D341Med (cell line): ENCODE data around the gene PHOX2B.
"Not testable (repeated sequence)": the region's sequence is repeated elsewhere in the genome, so short reads cannot be mapped to it uniquely, and the experiment has no call there.

Source experiments
- DNase-seq: peaks from one replicate; pipeline ENCODE4 v3.0.0; 2012; ENCODE audit warnings: low spot score

PHOX2B gene

DNA sequence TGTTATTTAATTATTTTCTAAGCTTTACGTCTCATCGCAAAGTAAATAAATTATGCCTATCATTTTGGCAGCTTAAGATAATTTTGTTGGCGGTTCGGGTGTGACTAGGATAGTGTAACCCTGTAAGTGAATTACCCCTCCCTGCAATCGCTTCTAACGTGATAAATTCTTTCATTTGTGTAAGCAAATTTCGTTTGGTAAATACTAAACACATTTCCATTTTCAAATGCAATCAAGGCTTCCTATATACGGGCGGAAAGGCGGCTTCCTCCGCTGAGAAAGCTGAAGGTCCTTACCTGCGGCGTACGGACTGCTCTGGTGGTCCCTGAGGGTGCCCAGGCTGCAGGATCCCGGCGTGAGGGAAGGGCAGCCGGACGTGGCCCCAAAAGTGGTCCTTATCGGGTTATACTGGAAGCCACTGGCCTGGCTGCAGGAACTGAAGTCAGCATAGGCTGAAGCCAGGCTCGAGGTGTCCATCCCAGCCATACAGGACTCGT is 403 bp downstream of the PHOX2B start:
- no peak for DNase-seq

DNA sequence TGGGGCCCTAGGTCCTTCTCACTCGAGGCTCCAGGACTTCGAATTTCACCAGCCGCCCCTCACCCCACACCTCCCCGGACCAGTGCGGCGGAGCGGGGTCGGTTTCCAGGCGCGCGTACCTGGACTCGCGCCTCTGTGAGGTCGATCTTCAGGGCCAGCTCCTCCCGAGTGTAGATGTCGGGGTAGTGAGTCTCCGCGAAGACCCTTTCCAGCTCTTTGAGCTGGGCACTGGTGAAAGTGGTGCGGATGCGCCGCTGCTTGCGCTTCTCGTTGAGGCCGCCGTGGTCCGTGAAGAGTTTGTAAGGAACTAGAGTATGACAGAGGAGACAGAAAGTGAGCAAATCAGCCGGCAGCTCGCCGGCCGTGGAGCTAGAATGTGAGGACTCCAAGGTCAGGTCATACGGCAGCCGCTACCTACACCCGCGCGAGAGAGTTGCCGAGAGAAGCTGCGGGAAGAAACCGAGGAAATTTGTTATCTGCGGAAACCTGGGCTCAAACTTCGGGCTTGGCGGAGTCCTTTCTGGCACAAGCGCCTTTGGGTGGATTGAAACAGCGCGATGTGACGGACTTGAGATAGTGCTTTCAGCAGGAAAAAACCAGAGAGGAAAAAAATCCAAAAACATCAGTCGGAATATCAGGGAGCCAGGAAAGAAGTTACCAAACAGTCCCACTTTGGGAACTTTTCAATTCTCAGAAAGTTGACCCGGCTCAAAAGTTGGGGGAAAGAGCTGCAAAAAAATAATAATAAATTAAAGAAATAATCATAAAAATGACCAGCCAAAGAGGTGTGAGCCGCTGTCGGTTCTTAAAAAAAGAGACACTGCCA is 1.1 kb downstream of the PHOX2B start:
- no peak for DNase-seq

DNA sequence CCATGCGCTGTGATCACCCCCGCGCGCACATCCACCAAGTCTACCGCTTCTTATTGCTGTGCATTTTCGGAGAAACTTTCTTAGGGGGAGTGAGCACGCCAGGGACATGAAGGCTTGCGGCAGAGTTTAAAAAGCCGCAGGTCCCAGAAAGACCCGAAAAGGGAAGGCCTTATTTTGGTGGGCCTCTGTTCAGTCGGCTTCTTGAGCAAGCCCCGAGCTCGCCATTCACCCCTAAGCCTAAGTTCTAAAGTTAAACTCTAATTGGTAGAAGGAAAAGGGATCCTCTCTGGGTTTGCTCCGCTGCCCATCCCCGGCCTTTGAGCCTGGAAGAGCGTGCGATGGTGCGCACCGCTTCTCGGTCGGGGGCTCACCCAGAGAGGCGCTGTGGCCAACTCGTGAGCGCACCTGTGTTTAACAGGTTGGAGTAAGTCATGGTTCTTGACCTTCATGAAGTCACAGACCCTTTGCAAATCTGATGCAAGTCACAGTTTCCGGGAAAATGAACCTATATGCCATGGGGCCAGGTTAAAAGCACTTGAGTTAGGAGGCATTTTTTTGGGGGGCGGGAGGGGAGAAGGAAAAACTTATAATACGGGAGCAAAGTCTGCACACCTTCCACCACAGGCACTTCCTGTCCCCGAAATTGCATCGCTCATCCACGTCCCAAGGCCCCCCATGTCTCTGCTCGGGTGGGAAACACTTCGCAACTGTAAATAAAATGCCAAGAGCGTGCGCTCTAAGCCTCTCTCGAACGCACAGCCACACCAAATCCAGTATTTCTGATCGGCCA is 1.9 kb downstream of the PHOX2B start:
- no peak for DNase-seq

DNA sequence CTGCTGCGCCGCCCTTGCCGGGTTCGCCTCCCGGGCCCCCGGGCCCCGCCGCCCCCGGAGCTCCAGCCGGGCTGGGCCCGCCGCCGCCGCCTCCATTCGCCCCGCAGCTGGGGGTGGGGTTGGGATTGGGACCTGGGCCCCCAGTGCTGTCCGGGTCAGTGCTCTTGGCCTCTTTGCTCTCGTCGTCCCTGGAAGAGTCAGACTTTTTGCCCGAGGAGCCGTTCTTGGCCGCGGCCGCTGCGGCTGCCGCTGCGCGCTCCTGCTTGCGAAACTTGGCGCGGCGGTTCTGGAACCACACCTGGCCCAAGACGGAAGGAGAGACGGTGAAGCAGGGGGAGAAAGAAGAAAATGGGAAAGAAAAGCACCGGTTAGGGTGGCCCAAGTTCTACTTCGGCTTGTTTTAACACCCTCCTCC is 2.5 kb downstream of the PHOX2B start:
- DNase-seq: no peak

DNA sequence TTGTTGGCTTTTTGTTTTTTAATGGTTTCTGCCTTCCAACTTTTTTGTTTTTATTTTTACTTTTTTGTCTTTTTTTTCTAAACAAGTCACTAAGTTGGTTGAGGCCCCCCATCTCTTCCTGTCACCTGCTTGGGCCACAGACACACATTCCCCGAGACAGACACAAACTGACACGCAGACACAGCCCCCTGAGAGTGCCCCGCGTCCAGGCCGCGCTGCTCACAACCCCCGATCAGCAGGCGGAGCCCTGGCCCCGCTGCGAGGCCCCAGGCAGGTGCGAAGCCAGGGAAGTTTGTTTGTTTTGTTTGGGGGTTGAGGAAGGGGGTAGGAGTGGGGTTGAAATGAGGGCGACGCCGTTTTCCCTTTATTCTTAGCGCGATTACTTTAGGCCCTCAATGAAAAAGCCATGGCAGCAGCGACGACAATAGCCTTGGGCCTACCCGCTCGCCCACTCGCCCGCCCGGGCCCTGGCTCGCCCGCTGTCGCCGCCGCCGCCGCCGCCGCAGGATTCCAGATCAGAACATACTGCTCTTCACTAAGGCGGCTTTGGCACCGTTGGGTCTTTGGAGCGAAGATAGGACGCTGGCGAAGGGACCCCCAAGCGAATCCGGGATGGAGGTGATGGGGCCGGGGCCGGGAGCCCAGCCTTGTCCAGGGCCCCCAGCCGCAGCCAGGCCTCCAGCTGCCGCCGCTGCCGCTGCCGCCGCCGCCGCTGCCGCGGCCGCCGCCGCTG is 3.1 kb downstream of the PHOX2B start:
- DNase-seq: no peak

DNA sequence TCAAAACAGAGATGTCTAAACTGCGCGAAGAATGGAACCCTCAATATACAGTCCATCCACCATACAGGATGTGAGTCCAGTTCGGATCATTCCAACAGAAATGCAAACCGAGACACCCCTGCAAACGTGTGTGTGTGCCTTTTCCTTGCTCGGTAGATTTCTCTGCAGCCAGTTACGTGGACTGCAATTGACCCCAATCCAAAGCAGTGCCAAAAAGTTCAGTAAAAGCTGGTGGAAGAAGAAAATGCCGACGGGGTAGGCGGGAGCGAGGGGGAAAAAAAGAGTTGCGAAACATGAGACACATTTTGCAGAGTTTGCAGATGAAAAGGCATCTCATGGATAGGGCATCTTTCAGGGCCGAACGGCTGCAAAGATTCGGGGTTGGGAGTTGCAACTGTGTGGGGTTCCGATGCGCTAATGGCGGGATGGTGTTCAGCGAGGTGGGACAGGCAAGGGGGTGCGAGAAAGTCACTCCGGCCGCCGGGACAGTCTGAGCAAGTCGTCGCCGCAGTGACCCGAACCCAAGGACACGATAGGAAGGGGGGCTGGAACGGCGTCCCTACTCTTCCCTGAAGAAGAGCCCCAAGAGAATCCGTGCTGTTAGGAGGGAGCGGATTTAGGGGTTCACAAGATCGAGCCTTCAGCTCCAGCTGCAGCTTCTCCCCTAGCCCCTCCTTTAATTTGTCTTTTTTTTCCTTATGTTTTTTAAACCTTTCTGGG is 3.8 kb downstream of the PHOX2B start:
- no peak for DNase-seq

DNA sequence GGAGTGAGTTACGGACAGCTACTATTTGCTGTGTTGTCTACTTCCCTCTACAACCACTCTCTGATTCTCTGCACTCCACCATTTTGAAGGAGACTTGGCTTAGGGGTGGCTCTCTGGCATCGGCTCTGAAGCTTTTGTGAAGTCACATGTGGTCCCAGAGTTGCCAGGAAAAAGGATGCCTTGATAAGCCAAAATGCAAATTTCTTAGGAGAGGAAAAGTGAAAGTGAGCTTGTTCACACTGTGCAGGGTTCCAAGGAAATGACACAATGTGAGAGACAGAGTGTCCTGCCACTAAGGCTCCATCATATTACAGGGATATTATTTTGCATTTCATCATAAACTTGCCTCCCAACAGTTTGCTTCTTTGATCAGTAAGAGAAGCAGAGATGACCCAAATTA is 7.2 kb downstream of the PHOX2B start:
- DNase-seq: no peak

DNA sequence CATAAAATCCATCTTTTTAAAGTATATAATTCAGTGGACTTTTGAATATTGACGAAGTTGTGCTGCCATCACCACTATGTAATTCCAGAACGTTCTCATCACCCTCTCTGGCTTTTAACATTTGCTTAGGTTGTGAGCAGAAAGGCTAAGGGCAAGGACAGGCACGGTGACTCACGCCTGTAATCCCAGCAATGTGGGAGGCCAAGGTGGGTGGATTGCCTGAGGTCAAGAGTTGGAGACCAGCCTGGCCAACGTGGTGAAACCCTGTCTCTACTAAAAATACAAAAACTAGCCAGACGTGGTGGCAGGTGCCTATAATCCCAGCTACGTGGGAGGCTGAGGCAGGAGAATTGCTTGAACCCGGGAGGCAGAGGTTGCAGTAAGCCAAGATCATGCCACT is 11.0 kb downstream of the PHOX2B start:
- DNase-seq: not testable (repeated sequence)

DNA sequence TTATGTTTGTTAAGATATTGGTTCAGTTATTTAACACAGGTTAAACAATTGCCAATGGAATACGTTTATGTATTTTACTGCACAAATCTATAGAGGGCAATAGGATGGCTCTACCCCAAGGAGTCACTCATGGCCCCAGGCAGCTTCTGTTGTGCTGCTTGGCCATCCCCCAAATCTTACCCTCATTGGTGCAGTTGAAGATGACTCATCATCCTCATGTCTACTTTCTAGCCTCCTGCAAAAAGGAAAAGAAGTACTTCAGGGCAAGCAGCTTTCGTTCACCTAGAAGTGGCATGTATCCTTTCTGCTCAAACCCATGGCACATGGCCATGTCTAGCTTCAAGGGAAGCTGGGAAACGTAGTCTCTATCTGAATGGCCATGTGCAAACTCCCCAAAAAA is 14.2 kb downstream of the PHOX2B start:
- no peak for DNase-seq

DNA sequence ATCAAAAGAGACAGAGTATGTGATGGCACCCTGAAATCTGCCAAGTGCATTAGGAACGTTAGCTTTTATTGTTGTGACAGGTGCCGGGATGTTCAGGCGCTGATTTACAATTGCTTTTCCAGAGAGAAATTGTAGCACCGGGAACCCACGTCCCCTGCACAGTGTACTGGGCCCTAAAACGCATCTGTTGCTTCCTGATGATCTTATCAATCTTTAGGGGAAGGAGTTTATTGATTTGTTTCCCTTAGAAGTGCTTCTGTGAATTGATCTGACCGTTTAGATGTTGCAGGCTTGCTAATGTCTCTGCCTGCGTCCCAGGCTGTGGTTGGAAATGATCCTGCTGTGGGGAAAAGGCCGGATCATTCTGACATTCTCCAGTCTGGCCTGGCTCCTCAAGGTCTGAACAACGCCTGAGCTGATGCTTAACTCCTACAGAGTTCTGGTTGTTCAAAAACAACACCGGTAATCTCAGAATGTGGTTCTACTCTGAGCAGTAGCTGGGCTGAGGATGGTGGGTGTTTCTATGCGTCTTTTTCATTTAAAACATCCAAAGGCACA is 16.9 kb downstream of the PHOX2B start:
- DNase-seq: no peak

DNA sequence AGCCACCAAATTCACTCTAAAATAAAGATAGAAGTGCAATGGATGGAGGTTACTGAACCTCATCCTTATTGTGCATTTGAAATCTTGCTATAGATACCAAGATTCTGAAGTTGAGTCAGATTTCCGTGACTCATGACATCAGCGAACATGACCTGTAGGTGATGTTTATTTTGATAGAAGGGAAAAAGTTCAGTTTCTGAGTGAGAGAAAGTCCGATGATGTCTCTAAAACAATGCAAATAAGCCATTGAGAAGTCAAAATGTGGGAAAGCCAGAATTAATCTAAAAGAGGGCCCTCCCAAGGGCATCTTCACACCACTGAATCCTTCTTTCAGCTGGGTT is 20.0 kb downstream of the PHOX2B start:
- DNase-seq: no peak

DNA sequence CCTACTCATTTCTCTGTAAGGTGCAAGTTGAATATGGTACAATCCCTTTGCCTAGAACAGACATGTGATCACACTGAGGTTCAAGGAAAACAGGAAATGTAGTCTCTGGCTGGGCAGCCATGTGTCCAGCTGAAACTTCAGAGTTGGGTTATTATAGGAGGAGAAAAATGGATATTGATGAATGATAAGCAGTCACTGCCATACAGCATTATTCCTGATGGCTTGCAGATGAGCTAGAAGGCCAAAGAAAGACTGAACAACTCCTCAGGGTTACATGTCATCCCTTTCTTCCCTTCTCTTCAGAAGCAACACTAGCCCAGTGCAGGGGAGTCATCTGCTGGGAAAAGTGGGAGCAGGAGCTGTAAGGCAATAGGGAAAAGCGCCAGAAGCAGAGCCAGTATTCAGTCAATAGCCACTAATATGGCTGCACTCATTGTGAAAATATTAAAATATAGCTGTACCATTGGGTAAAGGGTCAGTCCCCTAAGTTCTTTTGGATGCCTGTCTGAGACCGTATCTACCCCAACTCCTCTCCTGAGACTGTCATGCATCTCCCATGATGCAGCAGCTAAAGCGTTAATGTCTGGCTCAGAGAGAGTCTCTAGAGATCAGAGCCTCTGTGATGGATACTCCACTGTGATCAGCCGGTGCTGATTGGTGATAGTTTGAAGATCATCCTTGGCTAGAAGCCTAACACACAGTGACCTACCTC is 20.5 kb downstream of the PHOX2B start:
- no peak for DNase-seq

DNA sequence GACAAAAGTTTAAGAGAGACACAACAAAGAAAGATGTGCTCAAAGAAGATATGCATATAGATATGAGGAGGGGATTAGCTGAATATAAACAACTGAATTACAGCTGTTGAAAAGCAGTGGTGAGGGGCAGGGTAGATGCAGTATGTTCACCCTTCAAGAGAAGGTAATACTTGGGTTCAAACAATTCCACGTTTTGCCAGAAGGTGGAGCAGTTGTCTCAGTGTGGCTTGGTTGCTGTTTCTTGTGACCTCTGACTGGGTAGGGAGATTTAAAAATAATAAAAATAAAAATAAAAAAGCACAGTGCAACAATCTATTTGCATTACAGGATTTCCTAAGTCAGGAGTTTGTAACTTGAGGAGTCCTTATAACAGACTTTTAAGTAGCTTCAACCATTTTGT is 23.3 kb downstream of the PHOX2B start:
- no peak for DNase-seq

DNA sequence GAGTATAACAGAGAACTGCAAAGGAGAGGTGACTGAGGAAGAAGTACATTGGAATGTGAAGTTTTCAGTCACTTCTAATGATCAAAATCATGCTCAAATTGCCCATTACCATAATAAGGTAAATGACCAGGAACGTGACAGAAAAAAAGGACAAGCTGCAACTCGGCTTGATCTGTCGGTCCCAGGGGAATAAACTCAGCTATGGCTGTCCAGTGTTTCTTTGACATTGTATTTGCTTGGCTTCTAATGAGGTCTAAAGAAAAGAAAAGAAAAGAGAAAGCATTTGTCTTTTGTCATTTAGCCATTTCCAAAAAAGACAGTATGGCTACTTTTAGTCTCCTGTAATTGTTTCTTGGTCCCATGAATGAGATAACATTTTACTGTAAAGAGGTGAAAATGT is 25.2 kb downstream of the PHOX2B start:
- no peak for DNase-seq

DNA sequence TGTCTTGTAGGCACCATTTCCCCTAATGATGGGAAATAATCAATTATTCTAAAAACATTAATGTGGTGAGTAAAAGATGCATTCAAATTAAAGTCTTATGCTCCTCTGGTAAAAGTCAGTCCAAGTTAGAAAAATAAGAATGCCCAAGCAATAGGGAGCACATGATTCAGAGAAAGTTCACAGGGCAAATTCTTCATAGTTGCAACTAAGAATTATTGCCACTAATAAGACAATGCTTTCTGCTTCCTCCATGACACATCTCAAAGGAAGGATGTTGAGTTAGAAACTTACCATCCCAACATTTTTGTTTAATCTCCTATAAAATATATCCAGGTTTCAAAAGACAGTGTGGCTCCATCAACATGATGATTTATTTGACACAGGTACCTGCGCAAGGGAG is 26.3 kb downstream of the PHOX2B start:
- no peak for DNase-seq

DNA sequence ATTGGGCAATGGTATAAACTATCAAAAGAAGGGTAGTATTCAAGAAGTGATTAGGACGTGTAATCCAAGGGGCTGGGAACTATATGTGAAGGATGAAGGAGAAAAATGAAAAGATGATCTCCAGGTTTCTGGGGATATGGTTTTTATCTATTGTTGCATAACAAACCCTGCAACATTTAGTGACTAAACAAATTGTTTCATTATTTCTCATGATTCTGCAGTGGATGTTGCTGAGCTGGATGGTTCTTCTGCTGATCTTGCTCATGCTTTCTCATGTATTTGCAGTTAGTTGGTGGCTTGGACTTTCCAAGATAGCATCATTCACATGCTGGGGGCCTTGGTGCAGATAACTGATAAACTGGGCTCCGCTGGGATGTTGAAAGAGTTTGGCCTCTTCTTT is 29.1 kb downstream of the PHOX2B start:
- no peak for DNase-seq

DNA sequence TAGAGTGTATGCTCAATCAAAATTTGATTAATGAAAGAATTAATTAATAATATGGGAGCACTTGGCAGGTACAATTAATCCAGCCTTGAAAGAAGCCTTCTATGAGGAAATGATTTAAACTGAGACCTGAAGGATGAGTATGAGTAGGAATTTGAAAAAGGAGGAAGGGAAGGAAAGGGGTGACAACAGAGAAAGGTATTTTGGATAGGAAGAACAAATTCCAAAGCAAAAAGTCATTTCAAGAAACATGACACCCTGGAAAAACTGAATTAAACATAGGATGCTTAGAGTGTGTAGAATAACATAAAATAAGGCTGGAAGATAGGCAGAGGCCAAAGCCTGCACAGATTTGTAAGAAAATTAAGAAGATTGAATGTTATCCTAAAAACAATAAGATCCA is 29.6 kb downstream of the PHOX2B start:
- no peak for DNase-seq

DNA sequence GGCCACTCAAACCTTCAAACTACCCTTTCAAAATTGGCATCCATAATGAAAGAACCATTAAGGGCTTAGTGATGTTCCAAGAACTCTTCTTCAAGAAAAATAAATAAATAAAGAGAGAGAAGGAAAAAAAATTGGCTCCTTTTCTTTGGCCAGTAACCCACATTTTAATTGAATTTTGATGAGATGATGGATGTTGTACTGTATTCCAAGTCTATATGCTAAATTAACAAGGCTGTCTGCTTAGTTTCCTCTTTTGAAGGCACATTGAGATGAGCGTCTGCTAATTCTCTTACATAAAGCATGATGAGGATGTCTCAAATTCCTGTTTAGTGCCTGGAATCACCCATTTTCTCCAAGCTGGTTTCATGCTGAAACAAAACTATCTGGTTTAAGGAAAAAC is 33.4 kb downstream of the PHOX2B start:
- DNase-seq: no peak

DNA sequence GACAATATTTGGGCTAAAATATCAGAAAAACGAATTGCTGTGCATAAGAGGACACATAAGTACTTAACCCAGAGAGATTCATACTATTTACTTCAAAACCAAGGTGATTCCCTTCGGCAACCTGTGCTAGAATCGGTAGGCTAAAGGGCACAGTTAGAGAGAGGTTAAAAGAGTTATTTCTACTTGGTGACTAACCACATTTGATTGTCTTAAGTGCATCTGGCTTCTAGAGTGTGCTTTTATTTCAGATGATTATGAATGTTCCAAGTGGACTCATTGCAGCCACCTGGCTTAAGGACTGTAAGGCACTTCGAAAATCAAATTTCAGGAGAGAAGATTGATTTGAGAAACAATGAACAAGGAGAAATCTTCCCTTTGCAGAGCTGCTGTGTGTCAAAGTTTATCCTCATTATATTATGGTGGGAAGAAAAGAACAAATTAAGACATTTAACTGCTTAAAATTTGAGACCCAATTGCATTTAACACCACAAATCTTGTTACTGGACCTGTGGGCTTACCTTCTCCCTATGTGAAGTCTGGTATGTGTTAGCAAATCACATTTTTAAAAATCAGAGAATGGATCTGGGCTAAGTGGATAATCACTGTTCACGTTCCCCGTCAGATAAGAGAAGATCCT is 34.0 kb downstream of the PHOX2B start:
- DNase-seq: no peak

DNA sequence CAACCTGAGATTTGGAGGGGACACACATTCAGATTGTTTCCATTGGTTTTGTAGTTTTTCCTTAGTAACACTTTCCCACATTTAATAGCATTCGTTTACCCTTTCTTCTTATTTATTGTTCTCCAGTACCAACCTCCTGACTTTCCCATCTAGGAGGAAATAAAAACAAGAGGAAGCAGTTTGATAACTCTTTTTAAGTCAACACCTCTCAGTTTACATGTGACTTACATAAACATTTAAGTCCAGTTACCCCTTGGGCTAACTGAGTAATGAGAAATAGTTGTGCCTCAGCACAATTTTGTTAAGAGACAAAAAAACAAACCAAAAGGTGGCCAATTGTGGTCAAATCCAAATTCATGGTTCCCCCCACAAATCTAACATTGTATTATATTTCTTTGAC is 34.8 kb downstream of the PHOX2B start:
- no peak for DNase-seq

DNA sequence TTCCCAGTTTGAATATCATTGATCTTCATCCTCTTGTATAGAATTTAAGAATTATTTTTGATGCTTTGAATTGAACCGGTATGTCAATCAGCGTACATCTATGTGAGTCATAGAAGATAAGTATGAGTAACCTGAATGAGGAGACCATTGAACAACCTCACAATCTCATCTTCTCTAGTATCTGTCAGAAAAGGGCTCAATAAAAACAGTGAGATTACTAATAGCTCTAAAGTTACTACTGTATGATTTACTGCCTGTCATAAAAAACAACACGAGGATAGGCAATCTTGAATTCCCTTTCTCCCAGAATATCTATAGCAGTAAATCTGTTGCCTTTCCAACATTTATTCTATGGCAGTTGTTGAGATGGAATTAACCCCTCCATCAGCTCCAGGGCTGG is 36.1 kb downstream of the PHOX2B start:
- no peak for DNase-seq
